22Rv1 (cell line): ENCODE data around the gene RAB3IL1.

Experiments
- ZFX ChIP-seq: fragments of 450-650 bp; IDR thresholded peaks from 2 replicates; pipeline ENCODE4 v1.6.1; 2017; ENCODE audit warnings: antibody characterized with exemption, borderline replicate concordance
- TF ChIP-seq, protein P1 (sequence below): fragments of 450-650 bp; IDR thresholded peaks from 2 replicates; pipeline ENCODE4 v1.5.1; 2017; ENCODE audit warnings: mild to moderate bottlenecking

DNA sequence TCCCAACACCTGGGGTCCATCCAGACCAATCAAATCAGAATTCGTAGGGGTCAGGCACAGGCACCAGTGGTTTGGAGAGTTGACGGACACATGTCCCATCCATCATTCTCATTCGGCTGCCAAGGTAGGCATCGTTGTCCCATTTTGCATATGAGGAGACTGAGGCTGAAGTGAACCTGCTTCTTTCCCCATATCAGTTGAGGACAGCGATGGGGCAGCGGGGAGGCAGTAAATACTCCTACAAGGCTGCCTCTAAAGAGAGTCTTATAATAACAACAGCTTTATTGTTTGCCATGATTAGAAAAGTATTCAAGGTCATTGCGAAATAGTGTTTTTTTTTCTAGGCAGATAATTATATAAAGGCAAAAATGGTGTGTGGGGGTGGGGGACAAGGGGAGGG, 31.1 kb upstream of the RAB3IL1 start:
- TF ChIP-seq, protein P1, sequence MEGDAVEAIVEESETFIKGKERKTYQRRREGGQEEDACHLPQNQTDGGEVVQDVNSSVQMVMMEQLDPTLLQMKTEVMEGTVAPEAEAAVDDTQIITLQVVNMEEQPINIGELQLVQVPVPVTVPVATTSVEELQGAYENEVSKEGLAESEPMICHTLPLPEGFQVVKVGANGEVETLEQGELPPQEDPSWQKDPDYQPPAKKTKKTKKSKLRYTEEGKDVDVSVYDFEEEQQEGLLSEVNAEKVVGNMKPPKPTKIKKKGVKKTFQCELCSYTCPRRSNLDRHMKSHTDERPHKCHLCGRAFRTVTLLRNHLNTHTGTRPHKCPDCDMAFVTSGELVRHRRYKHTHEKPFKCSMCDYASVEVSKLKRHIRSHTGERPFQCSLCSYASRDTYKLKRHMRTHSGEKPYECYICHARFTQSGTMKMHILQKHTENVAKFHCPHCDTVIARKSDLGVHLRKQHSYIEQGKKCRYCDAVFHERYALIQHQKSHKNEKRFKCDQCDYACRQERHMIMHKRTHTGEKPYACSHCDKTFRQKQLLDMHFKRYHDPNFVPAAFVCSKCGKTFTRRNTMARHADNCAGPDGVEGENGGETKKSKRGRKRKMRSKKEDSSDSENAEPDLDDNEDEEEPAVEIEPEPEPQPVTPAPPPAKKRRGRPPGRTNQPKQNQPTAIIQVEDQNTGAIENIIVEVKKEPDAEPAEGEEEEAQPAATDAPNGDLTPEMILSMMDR = no peak
- TF ChIP-seq ZFX = no peak
